NCI-H226 (cell line): ENCODE results near the gene NOL4L.
"Not testable (repeated sequence)": the region's sequence is repeated elsewhere in the genome, so short reads cannot be mapped to it uniquely, and the experiment has no call there.

ENCODE experiments used
- DNase-seq: peaks from one replicate; pipeline ENCODE4 v3.0.0-alpha.2; 2015

Gene NOL4L

GRCh38 chr20:32595143-32595542 lies 10.0 kb upstream of the NOL4L start:
- DNase-seq, result no peak

- DNase-seq, result not testable (repeated sequence)
These were observed 9.5 kb upstream of the NOL4L start for GRCh38 chr20:32594669-32595068.

- DNase-seq, result no peak
These were observed 9.1 kb upstream of the NOL4L start for GRCh38 chr20:32594204-32594603.

GRCh38 chr20:32592616-32593015 lies 7.5 kb upstream of the NOL4L start:
- not testable (repeated sequence) for DNase-seq

GRCh38 chr20:32592022-32592421 lies 6.9 kb upstream of the NOL4L start:
- no peak for DNase-seq

- no peak for DNase-seq
These were observed 4.6 kb upstream of the NOL4L start for GRCh38 chr20:32589769-32590168.

- peak; percentile 35 for DNase-seq
These were observed 4.1 kb upstream of the NOL4L start for GRCh38 chr20:32589256-32589655.

GRCh38 chr20:32588040-32588439 lies 2.9 kb upstream of the NOL4L start:
- DNase-seq, result no peak

- no peak for DNase-seq
These were observed 1.2 kb upstream of the NOL4L start for GRCh38 chr20:32586291-32586690.

GRCh38 chr20:32585586-32586127 lies 524 bp upstream of the NOL4L start:
- DNase-seq, result no peak

- no peak for DNase-seq
These were observed 1.5 kb downstream of the NOL4L start for GRCh38 chr20:32583581-32584070.

GRCh38 chr20:32582659-32583580 lies 2.2 kb downstream of the NOL4L start:
- peak; percentile 18 for DNase-seq

- DNase-seq, result no peak
These were observed 3.1 kb downstream of the NOL4L start for GRCh38 chr20:32581839-32582658.

- DNase-seq, result no peak
These were observed 3.9 kb downstream of the NOL4L start for GRCh38 chr20:32580970-32581838.

GRCh38 chr20:32580219-32580969 lies 4.7 kb downstream of the NOL4L start:
- DNase-seq, result no peak

GRCh38 chr20:32578840-32579390 lies 6.2 kb downstream of the NOL4L start:
- DNase-seq, result no peak

- not testable (repeated sequence) for DNase-seq
These were observed 7.1 kb downstream of the NOL4L start for GRCh38 chr20:32578062-32578461.

GRCh38 chr20:32577657-32578056 lies 7.5 kb downstream of the NOL4L start:
- no peak for DNase-seq

- DNase-seq, result no peak
These were observed 8.1 kb downstream of the NOL4L start for GRCh38 chr20:32577023-32577422.

- no peak for DNase-seq
These were observed 8.6 kb downstream of the NOL4L start for GRCh38 chr20:32576560-32576959.

GRCh38 chr20:32575805-32576204 lies 9.3 kb downstream of the NOL4L start:
- DNase-seq, result no peak
